Ovary (tissue), 10 donors: ENCODE data around the gene NSL1. TPM values are rescaled to one million over a fixed set of nuclear protein-coding genes. Genes with fewer than 3 reads are reported as not detected.
"Not testable (repeated sequence)": the region's sequence is repeated elsewhere in the genome, so short reads cannot be mapped to it uniquely, and the experiment has no call there.

Experiments used
- DNase-seq, 5 donors: peaks; one replicate each; pipeline ENCODE4 v3.0.0-alpha.2; 2019 to 2020
- H3K27ac ChIP-seq, 2 donors: fragments of 200-600 bp; one replicate each; pipeline versions ENCODE4 v1.5.1 to v1.8.0; 2019 to 2022
- H3K27me3 ChIP-seq: fragments of 200-600 bp; one replicate; pipeline ENCODE4 v1.8.0; 2022
- H3K36me3 ChIP-seq: fragments of 200-600 bp; sonication (generic); one replicate; pipeline ENCODE4 v1.5.1; 2019
- H3K4me1 ChIP-seq: one replicate; pipeline ENCODE4 v1.8.1; 2013; ENCODE audit warnings: mild to moderate bottlenecking, moderate library complexity; ENCODE audit not compliant: insufficient read depth
- H3K4me3 ChIP-seq: fragments of 200-600 bp; sonication (generic); one replicate; pipeline ENCODE4 v1.5.1; 2017
- H3K9me3 ChIP-seq, 2 donors: fragments of 200-600 bp in 1 of 2; sonication (generic) in 1 of 2; one replicate each; pipeline versions ENCODE4 v1.5.1 to v1.8.1; 2013 to 2019; ENCODE audit warnings: mild to moderate bottlenecking in 1 of 2, moderate library complexity in 1 of 2
- EP300 ChIP-seq: sonication (generic); formaldehyde crosslinking; IDR thresholded peaks from one replicate; pipeline ENCODE4 v1.6.1; 2017; ENCODE audit warnings: antibody characterized with exemption
- POLR2A ChIP-seq: fragments of 450-650 bp; IDR thresholded peaks from one replicate; pipeline ENCODE4 v1.6.1; 2017; ENCODE audit warnings: antibody characterized with exemption, mild to moderate bottlenecking, moderate library complexity
- WGBS, 3 donors: extraction: QIAGEN DNeasy Blood & Tissue Kit in 1 of 3; methylation state at CpG; one replicate each; pipeline versions ENCODE4 v1.1.5 to v1.1.7; 2013 to 2017; 5-methylcytosine and 5-hydroxymethylcytosine counted together
- intact Hi-C, 4 donors: fragments of 100-400 bp; cut with DNase I; formaldehyde crosslinking; loops; one replicate each; pipeline versions ENCODE4 v1.11.0 to v1.15.1; 2022 to 2023
- long read RNA-seq, 3 donors: library from polyadenylated mRNA in 2 of 3; unstranded in 2 of 3; transcript quantifications; one replicate each; pipeline ENCODE4 v2.0.0 and lab custom pipeline, GENCODE V29; 2021 to 2026
- polyA plus RNA-seq, 2 donors: library from polyadenylated mRNA; stranded (reverse); fragments of 200-250 nt in 1 of 2; fragments of 350-450 nt in 1 of 2; fragmentation: Illumina TruSeq in 1 of 2; extraction: RNeasy Lipid Tissue Mini Kit (QIAGEN cat#74804) in 1 of 2; gene quantifications; one replicate each; pipeline ENCODE4 v1.2.3, GENCODE V29; 2013 to 2014
- total RNA-seq, 7 donors: library from RNA; depleted of rRNA in 2 of 7; stranded (reverse); fragments of >200 nt in 2 of 7; fragmentation: NEBNext Ultra II Directional in 3 of 7; extraction: Animal tissue kit (Norgen Biotek cat#: 25700) in 3 of 7; gene quantifications; one replicate each; pipeline versions ENCODE4 v1.1.0 to v1.2.4, GENCODE V29; 2016 to 2023
- TF ChIP-seq, protein P1 (sequence below), 3 donors: fragments of 450-650 bp in 2 of 3; fragments of 200-600 bp in 1 of 3; IDR thresholded peaks; one replicate each; pipeline versions ENCODE4 v1.5.1 to v1.8.0; 2016 to 2022; ENCODE audit warnings: antibody characterized with exemption in 3 of 3, mild to moderate bottlenecking in 1 of 3
- donor health status: DM: no; HTN: no; CAD: no; lungs with moderate emphysema.
- donor health status: DM: no; HTN: no; CAD: no.
- donor health status: Bipolar disorder and iron deficiency.
- donor health status: DM: yes; HTN: yes; CAD: no.
- donor health status: DM: no; HTN: no; CAD: no.
- donor health status: DM: yes; HTN: yes; CAD: no.

Gene NSL1, protein sequence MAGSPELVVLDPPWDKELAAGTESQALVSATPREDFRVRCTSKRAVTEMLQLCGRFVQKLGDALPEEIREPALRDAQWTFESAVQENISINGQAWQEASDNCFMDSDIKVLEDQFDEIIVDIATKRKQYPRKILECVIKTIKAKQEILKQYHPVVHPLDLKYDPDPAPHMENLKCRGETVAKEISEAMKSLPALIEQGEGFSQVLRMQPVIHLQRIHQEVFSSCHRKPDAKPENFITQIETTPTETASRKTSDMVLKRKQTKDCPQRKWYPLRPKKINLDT
- total RNA-seq (10 to 100 TPM; 17.2 to 35.2 (median 29.2) TPM), polyA plus RNA-seq (10 to 100 TPM; 21.8 to 23.8 TPM)
- long read RNA-seq, donor 1, transcript NSL1-202 (6 exons, 2,317 nt) = major isoform, 35 of 51 reads
- long read RNA-seq, donor 1, transcript NSL1-206 (7 exons, 790 nt) = minor isoform, 6 of 51 reads
- long read RNA-seq, donor 1, partial matches to known transcripts = 0 of 51 reads
- long read RNA-seq, donor 1, other reads (novel, unspliced or antisense) = 7 of 51 reads
- long read RNA-seq, donor 2, transcript NSL1-202 (6 exons, 2,317 nt) = major isoform, 15 of 22 reads
- long read RNA-seq, donor 2, partial matches to known transcripts = 0 of 22 reads
- long read RNA-seq, donor 2, other reads (novel, unspliced or antisense) = 0 of 22 reads
- long read RNA-seq, donor 3, transcript NSL1-202 (6 exons, 2,317 nt) = major isoform, 13 of 15 reads
- long read RNA-seq, donor 3, partial matches to known transcripts = 0 of 15 reads
- long read RNA-seq, donor 3, other reads (novel, unspliced or antisense) = 2 of 15 reads

- intact Hi-C loops = no loop called here
- Histone ChIP-seq H3K4me1 (peaks cover 8% of the 10 kb centered on the region), H3K4me3 (peak within 1 kb of the TSS; percentile 79), H3K27me3 (no peaks in the 10 kb centered on the region), H3K27ac (peak within 1 kb of the TSS; percentile 83 to 86), H3K36me3 (no peaks in the 10 kb centered on the region), H3K9me3 (no peaks in the 10 kb centered on the region)
- DNase-seq = peak; percentile 84 to 98 (median 90)
- TF ChIP-seq, protein P1, sequence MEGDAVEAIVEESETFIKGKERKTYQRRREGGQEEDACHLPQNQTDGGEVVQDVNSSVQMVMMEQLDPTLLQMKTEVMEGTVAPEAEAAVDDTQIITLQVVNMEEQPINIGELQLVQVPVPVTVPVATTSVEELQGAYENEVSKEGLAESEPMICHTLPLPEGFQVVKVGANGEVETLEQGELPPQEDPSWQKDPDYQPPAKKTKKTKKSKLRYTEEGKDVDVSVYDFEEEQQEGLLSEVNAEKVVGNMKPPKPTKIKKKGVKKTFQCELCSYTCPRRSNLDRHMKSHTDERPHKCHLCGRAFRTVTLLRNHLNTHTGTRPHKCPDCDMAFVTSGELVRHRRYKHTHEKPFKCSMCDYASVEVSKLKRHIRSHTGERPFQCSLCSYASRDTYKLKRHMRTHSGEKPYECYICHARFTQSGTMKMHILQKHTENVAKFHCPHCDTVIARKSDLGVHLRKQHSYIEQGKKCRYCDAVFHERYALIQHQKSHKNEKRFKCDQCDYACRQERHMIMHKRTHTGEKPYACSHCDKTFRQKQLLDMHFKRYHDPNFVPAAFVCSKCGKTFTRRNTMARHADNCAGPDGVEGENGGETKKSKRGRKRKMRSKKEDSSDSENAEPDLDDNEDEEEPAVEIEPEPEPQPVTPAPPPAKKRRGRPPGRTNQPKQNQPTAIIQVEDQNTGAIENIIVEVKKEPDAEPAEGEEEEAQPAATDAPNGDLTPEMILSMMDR (IDR thresholded peaks at IDR 0.05) = no peak
- TF ChIP-seq EP300 (no peak), POLR2A (peak; percentile 61)
- 0 to 1% (median 0%) methylated on average over 32 to 46 of the region's 46 CpGs for WGBS, 3 donors
Measured at GRCh38 chr1:212791676-212792395, at the start of gene NSL1, which contains the start of gene TATDN3. Gene NSL1, minus strand, starts transcription at chr1:212791777. Its CDS starts 14 bp downstream, at chr1:212791763. Gene TATDN3, plus strand, starts transcription at chr1:212791894. Its CDS starts 28 bp downstream, at chr1:212791922.

GRCh38 chr1:212838145-212838544 lies 46.6 kb upstream of the NSL1 start:
- DNase-seq = no peak
- 92 to 95% (median 95%) methylated on average over 5 of the region's 5 CpGs for WGBS, 3 donors
- H3K4me1 ChIP-seq = no peaks in the 10 kb centered on the region
- H3K27me3 ChIP-seq = no peaks in the 10 kb centered on the region
- no peaks in the 10 kb centered on the region for H3K36me3 ChIP-seq
- no peaks in the 10 kb centered on the region for H3K9me3 ChIP-seq
- intact Hi-C loops = no loop called here
- TF ChIP-seq, protein P1 (IDR thresholded peaks at IDR 0.05) = no peak
- TF ChIP-seq EP300 (no peak), POLR2A (no peak)
- no peak overlapping the region for H3K4me3 ChIP-seq
- H3K27ac ChIP-seq = no peak overlapping the region

GRCh38 chr1:212833211-212834207 lies 41.9 kb upstream of the NSL1 start:
- H3K4me1 ChIP-seq, H3K4me3 ChIP-seq, H3K27ac ChIP-seq, H3K27me3 ChIP-seq, H3K36me3 ChIP-seq, H3K9me3 ChIP-seq, intact Hi-C loops, DNase-seq: not testable (repeated sequence)
- WGBS, 3 donors = 87 to 90% (median 88%) methylated on average over 8 of the region's 8 CpGs

- intact Hi-C loops = no loop called here
- WGBS, 3 donors = 74 to 77% (median 74%) methylated on average over 2 of the region's 2 CpGs
- Histone ChIP-seq H3K9me3 (peaks cover 0 to 5% of the 10 kb centered on the region in 2 donors), H3K4me3 (no peak overlapping the region), H3K27me3 (no peaks in the 10 kb centered on the region), H3K4me1 (no peaks in the 10 kb centered on the region), H3K27ac (no peak overlapping the region), H3K36me3 (no peaks in the 10 kb centered on the region)
- TF ChIP-seq, protein P1 (IDR thresholded peaks at IDR 0.05) = no peak
- TF ChIP-seq EP300 (no peak), POLR2A (no peak)
- DNase-seq = no peak
Measured at GRCh38 chr1:212828395-212828794, 36.8 kb upstream of the NSL1 start.
